Measurements from ENCODE around the gene KLRC4.
"Not testable (repeated sequence)": the region's sequence is repeated elsewhere in the genome, so short reads cannot be mapped to it uniquely, and the experiment has no call there.

The KLRC4 gene, protein sequence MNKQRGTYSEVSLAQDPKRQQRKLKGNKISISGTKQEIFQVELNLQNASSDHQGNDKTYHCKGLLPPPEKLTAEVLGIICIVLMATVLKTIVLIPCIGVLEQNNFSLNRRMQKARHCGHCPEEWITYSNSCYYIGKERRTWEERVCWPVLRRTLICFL

DNA sequence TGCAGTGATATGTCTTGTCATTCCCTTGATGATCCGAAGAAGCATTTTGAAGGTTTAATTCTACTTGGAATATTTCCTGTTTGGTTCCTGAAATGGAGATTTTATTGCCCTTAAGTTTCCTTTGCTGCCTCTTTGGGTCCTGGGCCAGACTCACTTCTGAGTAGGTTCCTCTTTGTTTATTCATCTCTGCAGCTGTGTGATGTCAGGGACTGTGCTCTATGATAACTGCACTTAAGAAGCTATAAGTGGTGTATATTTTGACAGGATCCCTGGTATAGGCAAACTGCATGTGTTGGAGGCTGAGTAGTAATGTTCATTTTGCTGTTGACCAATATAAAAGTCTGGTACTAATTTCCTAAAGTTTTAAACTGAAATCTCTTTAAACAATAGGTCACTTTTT lies at the start of gene KLRC4:
KLRC4 (minus strand) TSS at position 366 of the 400 bp plus-strand sequence; CDS start at position 184, 182 bp downstream.
- peak; percentile 17 for DNase-seq

DNA sequence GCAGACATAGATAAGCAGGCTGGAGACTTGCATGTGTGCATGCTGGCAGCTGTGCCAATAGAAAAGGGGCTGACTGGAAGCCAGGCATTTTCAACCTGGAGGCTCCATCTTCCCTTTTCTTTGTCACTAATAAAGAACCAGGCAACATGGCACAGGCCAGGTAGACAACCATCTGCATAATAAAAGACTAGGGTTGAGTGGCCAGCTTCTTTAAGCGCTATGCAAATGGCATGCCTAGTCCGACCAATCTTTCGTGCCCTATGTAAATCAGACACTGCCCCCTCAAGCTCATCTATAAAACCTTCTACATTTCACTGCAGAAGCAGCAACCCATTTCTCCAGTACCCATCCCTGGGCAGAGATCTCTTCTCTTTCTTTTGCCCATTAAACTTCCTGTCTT lies 48.2 kb upstream of the KLRC4 start:
- DNase-seq, result no peak

DNA sequence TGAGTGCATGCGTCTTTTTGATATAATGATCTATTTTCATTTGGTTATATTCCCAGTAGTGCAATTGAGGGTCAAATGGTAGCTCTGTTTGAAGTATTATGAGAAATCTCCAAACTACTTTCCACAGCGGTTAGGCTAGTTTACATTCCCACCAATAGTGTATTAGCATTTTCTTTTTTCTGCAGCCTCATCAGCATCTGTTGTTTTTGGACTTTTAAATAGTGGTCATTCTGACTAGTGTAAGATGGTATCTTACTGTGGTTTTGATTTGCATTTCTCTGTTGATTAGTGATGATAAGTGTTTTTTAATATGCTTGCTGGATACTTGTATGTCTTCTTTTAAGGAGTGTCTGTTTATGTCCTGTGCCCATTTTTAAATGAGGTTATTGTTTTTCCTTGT lies 47.3 kb upstream of the KLRC4 start:
- no peak for DNase-seq

DNA sequence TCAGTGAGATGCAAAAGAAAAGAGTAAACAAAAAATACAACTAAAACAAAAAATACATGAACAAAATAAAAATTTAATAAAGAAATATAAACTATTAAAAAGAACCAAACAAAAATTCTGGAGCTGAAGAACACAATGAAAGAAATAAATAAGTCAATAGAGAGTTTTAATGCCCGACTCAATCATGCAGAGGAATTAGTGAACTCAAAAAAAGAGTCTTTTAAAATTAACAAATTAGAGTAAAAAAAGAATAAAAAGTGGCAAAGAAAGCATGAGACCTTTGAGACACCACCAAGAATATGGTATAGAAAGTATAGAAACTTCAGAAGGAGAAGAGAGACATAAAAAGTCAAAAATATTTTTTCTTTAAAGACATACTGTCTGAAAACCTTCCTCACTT lies 46.2 kb upstream of the KLRC4 start:
- DNase-seq, result no peak

DNA sequence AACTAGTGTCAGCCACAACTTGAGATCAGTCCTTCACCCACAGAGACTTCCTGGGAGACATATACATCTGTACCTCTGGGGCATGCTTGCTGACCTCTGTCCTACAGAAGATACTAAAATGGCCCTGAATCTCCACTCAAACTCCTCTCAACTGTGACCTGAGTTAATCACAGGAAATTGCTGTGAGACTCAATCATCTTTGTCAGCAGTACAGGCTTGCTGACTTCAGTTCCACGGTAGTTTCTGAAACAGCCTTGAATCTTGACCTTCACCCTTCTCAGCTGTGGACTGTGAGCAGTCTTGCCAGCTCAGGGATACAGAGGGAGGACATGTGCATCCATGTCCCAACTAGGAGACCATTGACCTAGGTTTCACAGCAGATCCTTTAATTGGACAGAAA lies 45.0 kb upstream of the KLRC4 start:
- DNase-seq, result no peak

DNA sequence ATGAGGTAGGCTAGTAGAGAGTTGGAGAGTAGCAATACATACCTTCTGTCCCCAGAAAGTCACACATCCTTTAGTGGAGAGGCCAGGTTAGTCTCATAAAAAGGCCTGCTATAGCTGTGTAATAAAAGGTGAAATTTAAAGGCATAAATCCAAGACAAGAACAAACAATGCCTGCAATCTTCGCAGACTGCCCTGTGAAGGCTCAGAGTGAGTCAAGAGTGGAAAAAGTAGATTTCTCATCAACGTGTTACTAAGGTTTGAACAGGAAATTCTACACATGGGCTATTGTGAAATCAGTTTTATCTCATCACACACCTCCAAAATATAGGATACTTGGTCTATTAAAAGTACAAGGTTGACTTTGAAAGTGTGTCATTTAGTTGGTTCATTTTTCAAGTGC lies 43.6 kb upstream of the KLRC4 start, which contains the start of gene KLRC1:
KLRC1 (minus strand) TSS at position 222 of the 400 bp plus-strand sequence. CDS start 2,221 bp downstream, outside the sequence.
- no peak for DNase-seq

DNA sequence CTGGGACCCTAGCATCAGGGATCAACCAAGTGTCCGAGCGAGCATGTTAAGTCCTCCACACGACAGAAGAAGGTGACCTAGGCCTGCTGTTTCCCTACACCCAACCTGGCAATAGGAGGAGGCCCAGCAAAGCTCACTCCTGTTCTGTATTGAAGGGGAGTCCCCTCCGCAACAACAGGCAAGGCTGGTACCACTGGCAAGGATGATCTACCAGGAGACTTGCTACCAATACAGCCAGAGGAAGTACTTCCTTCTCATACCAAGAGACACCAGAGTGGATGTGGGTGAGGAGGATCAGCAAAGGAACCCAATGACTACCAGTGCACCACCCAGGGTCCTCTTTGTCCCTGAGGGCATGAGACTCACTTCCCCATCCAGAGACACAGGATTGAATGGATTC lies 38.7 kb upstream of the KLRC4 start:
- no peak for DNase-seq

DNA sequence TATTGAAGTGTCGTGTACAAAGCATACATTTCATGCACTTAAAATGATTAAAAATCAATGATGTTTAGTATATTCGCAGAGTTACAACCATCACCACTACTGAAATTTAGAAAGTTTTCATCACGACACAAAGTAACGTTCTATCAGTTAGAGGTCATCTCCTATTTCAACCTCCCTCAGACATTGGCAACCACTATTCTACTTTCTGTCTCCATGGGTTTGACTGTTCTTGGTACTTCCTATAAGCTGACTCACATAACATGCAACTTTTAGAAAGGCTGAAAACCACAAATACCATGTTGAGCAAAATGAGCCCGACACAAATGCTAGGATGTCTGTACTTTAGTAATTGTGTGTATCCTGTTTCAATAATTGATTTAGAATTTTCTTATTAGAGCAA lies 36.5 kb upstream of the KLRC4 start:
- DNase-seq, result not testable (repeated sequence)

DNA sequence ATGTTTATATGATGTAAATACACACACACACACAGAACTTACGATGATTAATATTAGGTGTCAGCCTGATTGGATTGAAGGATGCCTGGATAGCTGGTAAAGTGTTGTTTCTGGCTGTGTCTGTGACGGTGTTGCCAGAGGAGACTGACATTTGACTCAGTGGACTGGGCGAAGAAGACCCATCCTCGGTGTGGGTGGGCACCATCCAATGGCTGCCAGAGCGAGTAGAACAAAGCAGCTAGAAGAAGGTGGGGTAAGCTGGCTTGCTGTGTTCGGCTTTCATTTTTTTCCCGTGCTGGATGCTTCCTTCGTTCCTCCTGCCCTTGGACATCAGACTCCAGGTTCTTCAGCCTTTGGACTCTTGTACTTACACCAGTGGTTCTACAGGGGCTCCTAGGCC lies 31.6 kb upstream of the KLRC4 start:
- DNase-seq, result not testable (repeated sequence)

DNA sequence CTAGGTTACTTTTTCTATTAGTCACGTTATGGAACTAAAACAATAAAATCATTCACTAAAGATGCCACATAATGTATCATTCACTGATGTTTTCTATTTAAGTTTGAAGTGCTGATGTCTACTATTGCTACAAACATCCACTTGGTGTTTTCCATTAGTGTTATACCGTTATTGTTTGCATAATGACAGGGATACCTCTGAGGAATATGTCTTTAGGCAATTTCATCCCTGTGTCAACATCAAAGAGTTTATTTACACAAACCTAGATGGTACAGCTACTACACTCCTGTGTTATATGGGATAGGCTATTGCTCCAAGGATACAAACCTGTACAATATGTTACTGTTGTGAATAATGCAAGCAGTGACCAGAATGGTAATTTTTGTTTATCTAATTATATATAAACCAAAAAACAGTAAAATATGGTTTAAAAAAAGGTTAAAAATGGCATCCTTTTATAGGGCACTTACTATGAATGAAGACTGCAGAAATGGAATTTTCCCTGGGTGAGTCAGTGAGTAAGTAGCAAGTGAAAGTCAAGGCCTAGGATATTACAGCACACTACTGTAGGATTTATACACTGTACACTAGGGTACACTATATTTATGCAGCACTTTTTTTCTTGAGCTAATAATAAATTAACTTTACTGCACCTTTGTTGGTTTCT lies 30.2 kb upstream of the KLRC4 start:
- DNase-seq, result not testable (repeated sequence)

DNA sequence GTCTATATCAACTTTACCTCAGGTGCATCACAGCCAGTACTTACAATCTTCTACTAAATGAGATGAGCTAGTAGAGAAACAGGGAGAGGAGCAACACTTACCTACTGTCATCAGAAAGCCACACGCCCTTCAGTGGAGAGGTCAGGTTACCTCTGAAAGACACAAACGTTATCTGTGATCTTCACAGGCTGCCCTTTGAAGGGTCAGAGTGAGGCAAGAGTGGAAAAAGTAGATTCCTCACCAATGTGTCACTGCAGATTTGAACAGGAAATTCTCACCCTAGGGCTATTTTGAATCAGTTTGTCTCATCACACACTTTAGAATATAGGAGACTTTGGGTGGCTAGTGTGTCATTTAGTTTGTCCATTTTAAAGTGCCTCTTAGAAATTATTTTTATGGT lies 28.0 kb upstream of the KLRC4 start:
- not testable (repeated sequence) for DNase-seq

DNA sequence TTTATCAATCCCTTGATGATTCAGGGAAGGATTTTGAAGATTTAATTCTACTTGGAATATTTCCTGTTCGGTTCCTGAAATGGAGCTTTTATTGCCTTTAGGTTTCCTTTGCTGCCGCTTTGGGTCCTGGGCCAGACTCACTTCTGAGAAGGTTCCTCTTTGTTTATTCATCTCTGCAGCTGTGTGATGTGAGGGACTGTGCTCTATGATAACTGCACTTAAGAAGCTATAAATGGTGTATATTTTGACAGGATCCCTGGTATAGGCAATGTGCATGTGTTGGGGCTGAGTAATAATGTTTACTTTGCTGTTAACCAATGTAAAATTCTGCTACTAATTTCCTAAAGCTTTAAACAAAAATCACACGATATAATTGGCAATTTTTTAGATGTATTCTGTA lies 26.3 kb upstream of the KLRC4 start, which contains the start of gene KLRC2:
KLRC2 (minus strand) TSS at position 195 of the 400 bp plus-strand sequence; CDS start at position 171, 24 bp downstream.
- not testable (repeated sequence) for DNase-seq

DNA sequence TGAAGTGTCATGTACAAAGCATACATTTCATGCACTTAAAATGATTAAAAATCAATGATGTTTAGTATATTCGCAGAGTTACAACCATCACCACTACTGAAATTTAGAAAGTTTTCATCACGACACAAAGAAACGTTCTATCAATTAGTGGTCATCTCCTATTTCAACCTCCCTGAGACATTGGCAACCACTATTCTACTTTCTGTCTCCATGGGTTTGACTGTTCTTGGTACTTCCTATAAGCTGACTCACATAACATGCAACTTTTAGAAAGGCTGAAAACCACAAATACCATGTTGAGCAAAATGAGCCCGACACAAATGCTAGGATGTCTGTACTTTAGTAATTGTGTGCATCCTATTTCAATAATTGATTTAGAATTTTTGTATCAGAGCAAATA lies 21.1 kb upstream of the KLRC4 start:
- not testable (repeated sequence) for DNase-seq

DNA sequence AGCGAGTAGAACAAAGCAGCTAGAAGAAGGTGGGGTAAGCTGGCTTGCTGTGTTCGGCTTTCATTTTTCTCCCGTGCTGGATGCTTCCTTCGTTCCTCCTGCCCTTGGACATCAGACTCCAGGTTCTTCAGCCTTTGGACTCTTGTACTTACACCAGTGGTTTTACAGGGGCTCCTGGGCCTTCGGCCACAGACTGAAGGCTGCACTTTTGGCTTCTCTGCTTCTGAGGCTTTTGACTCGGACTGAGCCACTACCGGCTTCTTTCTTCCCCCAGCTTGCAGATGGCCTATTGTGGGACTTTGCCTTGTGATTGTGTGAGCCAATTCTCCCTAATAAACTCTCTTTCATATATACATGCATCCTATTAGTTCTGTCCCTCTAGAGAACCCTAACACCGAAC lies 16.4 kb upstream of the KLRC4 start:
- DNase-seq, result not testable (repeated sequence)

DNA sequence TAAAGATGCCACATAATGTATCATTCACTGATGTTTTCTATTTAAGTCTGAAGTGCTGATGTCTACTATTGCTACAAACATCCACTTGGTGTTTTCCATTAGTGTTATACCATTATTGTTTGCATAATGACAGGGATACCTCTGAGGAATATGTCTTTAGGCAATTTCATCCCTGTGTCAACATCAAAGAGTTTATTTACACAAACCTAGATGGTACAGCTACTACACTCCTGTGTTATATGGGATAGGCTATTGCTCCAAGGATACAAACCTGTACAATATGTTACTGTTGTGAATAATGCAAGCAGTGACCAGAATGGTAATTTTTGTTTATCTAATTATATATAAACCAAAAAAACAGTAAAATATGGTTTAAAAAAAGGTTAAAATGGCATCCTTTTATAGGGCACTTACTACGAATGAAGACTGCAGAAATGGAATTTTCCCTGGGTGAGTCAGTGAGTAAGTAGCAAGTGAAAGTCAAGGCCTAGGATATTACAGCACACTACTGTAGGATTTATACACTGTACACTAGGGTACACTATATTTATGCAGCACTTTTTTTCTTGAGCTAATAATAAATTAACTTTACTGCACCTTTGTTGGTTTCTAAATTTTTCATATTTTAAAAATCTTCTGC lies 14.8 kb upstream of the KLRC4 start:
- not testable (repeated sequence) for DNase-seq

DNA sequence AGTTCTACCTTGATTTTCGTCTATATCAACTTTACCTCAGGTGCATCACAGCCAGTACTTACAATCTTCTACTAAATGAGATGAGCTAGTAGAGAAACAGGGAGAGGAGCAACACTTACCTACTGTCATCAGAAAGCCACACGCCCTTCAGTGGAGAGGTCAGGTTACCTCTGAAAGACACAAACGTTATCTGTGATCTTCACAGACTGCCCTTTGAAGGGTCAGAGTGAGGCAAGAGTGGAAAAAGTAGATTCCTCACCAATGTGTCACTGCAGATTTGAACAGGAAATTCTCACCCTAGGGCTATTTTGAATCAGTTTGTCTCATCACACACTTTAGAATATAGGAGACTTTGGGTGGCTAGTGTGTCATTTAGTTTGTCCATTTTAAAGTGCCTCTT lies 12.6 kb upstream of the KLRC4 start:
- DNase-seq, result not testable (repeated sequence)

DNA sequence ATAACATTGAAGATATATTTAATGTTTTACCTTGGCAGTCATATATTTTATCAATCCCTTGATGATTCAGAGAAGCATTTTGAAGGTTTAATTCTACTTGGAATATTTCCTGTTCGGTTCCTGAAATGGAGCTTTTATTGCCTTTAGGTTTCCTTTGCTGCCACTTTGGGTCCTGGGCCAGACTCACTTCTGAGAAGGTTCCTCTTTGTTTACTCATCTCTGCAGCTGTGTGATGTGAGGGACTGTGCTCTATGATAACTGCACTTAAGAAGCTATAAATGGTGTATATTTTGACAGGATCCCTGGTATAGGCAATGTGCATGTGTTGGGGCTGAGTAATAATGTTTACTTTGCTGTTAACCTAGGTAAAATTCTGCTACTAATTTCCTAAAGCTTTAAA lies 10.8 kb upstream of the KLRC4 start, which contains the start of gene KLRC3:
KLRC3 (minus strand) TSS at position 262 of the 400 bp plus-strand sequence; CDS start at position 217, 45 bp downstream.
- DNase-seq, result not testable (repeated sequence)

DNA sequence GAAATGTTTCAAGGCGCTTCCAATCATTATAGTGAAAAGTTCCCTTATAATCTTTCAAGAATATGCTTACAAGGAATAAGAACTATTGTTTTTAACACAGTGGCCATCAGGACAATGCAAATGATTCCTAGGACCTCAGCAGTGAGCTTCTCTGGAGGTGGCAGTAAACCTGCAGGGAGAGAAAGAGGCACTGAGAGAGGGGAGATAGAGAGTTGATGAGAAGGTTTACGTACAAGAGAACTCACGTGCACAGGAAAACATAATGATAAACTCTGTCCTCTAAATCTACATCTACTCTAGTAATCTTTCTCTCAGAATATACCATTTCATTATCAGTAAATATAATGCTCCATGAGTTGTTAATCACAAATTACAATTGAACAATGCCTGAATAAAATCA lies 715 bp downstream of the KLRC4 start:
- DNase-seq, result no peak

DNA sequence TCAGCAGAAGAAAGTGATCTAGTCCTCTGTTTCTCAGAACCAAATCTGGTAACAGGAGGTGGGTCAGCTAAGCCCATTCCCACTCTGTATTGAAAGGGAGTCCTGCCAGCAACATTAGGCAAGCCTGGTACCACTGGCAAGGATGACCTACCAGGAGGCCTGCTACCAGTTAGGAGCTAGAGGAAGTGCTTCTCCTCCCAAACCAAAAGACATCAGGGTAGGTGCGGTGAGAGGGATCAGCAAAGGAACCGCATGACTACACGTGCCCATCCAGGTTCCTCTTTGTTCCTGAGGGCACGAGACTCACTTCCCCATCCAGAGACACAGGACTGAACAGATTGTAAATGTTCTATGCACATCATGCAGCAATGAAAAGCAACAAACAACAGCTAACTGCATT lies 2.8 kb downstream of the KLRC4 start:
- DNase-seq, result no peak

DNA sequence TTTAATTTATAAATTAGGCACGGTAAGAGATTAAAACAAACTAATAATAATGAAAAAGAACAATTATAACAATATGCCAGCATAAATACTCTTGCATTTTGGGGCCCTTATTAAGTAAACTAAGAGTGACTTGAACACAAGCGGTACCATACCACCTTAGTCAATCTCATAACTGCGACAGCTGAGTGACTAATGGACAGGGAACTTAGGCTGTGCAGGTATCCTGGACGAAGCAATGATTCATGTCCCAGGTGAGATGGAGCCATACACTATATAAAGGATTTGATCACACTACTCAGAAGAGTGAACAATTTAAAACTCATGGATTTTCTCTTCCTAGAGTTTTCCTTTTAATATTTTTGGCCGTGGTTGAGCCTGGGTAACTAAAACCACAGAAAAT lies 4.3 kb downstream of the KLRC4 start:
- DNase-seq, result no peak

DNA sequence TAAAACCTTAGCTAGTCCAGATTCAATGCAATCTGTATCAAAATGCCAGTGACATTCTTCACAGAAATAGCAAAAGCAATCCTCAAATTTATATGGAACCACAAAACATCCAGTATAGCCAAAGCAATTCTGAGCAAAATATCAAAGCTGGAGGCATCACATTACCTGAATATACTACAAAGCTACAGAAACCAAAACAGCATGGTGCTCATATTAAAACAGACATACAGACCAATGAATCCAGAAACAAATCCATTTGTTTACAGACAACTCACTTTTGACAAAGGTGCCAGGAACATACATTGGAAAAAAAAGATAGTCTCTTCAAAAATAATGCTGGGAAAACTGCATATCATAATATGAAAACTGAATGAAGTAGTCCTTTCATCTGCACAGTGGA lies 4.8 kb downstream of the KLRC4 start:
- DNase-seq, result no peak

DNA sequence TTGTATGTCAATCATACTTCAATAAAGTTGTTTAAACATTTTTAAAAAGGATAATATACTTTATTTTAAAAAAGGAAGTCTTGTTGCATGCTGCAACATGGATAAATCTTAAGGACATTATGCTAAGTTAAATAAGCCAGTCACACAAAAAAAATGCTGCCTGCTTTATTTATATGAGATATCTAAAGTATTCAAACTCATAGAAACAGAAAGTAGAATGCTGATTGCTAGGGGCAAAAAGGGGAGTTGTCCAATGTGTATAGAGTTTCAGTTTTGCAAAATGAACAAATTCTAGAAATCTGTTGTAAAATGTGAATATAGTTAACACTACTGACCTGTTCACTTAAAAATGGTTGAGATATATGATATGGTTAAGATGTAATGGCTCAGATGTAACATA lies 8.7 kb downstream of the KLRC4 start:
- DNase-seq, result no peak

DNA sequence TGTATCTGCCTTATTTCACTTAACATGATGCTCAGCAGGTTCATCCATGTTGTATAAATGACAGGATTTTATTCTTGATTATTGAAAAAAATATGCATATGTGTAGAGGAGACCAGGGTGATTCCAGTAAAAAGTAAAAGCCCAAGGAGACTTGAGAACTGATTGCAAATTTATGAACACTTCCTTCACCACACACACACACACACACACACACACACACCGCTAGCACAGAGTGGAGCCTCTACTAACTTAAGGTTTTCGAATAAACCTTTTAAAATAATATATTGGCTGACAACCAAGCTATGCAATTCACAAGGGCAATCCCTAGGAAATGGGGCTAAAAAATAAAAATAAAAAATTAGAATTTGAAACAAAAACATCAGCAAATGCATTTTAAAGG lies 11.4 kb downstream of the KLRC4 start:
- no peak for DNase-seq

DNA sequence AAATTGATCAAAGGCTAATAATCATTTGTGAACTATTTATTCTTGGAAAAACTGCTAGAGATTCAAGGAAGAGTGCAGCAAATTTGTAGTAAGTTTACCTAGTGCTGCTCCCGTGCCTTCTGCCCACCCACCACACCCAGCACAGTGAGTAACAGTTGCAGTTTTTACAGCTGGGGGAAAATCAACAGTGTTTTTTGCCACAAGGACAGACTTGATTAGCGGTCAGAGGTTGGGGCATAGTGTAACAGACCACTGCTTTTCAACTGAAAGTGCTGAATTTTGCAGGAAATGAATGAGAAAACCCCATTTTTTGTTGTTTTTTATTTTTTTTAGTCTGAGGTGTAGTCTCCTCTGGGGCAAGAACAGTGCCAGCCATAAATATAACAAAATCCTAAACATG lies 12.3 kb downstream of the KLRC4 start:
- no peak for DNase-seq
